Measurements from ENCODE around the gene ABCA8.
"Not testable (repeated sequence)": the region's sequence is repeated elsewhere in the genome, so short reads cannot be mapped to it uniquely, and the experiment has no call there.

ABCA8 gene

DNA sequence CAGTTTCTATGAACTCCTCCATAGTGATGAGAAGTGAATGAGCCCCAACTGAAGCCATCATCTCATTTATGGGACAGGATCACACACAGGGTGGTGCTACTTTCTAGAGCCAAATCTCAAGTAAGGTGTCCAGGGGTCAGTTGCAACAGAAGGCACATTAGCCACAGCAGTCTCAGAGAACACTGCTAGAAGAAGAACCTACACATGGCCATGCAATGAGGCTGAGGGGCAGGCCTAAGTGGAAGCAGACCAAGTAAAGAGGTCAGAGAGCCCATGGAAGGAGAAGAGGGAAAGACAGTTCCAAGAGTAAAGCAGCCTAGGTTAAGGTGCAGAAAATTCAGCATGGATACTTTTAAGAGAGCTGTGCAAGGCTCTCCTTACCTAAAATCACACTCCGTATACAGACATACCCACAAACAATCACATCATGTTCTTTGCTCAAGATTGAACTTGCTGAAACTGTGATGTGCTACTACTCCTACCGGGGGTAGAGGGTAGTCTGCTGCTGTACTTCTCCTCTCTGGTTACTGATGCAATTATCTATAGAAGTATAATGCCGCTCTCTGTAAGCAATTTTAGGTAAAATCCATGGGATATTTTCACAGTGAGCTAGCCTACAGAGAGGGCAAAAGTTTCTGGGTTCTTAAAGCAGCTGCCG, 1.7 kb downstream of the ABCA8 start:
- no peak overlapping the region for H3K9ac ChIP-seq (ENCODE audit: insufficient read length, low read depth)
- H3K36me3 ChIP-seq (ENCODE audit: insufficient read depth, insufficient read length, low read length): no peaks in the 10 kb centered on the region
- no peaks in the 10 kb centered on the region for H3K27me3 ChIP-seq (ENCODE audit: insufficient read depth, insufficient read length)
- H3K9me3 ChIP-seq (ENCODE audit: insufficient read depth, low read length): no peaks in the 10 kb centered on the region
- no peak for DNase-seq (ENCODE audit: low read depth, low spot score)
- no peak overlapping the region for H3K4me3 ChIP-seq (ENCODE audit: insufficient read length, low read depth)
- TF ChIP-seq SUZ12 (IDR thresholded peaks at IDR 0.05; ENCODE audit: extremely low read depth, insufficient read depth, insufficient read length) (no peak), ZNF274 (IDR thresholded peaks at IDR 0.05; ENCODE audit: low read depth, low read length) (no peak), YY1 (IDR thresholded peaks at IDR 0.05; ENCODE audit: insufficient read depth, insufficient read length) (no peak)
- no peaks in the 10 kb centered on the region for H3K4me1 ChIP-seq (ENCODE audit: insufficient read depth, insufficient read length)

DNA sequence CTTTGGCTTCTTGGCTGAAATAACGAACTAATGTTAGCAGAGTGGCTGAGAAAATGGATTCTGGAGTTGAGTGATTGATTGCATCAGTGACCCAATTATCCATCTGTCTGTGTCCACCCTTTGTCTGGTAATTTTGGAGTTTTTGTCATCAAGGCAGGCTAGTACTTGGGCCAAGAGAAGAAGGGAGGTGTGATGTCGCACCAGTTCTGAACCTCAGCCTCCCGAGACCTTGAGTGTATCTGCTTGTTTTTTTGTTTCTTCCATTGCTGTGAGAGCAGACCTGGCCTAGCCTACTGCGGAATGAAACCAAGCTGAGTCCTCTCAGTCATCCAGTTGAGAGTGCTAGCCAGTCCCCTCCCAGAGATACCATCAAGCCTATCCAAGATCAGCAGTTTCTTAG, 4.5 kb downstream of the ABCA8 start:
- H3K4me1 ChIP-seq (ENCODE audit: insufficient read depth, insufficient read length): no peaks in the 10 kb centered on the region
- DNase-seq (ENCODE audit: low read depth, low spot score): no peak
- H3K4me3 ChIP-seq (ENCODE audit: insufficient read length, low read depth): no peak overlapping the region
- no peak for TF ChIP-seq ZNF274 (IDR thresholded peaks at IDR 0.05; ENCODE audit: low read depth, low read length)
- TF ChIP-seq SUZ12 (IDR thresholded peaks at IDR 0.05; ENCODE audit: extremely low read depth, insufficient read depth, insufficient read length): no peak
- TF ChIP-seq YY1 (IDR thresholded peaks at IDR 0.05; ENCODE audit: insufficient read depth, insufficient read length): no peak
- H3K36me3 ChIP-seq (ENCODE audit: insufficient read depth, insufficient read length, low read length): no peaks in the 10 kb centered on the region
- no peak overlapping the region for H3K9ac ChIP-seq (ENCODE audit: insufficient read length, low read depth)
- no peaks in the 10 kb centered on the region for H3K27me3 ChIP-seq (ENCODE audit: insufficient read depth, insufficient read length)
- H3K9me3 ChIP-seq (ENCODE audit: insufficient read depth, low read length): no peaks in the 10 kb centered on the region

DNA sequence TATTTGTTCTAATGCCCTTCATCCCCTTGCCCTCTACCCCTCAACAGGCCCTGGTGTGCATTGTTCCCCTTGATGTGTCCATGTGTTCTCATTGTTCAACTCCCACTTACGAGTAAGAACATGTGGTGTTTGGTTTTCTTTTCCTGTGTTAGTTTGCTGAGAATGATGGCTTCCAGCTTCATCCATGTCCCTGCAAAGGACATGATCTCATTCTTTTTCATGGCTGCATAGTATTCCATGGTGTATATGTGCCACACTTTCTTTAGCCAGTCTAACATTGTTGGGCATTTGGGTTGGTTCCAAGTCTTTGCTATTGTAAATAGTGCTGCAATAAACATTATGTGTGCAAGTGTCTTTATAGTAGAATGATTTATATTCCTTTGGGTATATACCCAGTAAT, 7.3 kb downstream of the ABCA8 start:
- H3K36me3 ChIP-seq (ENCODE audit: insufficient read depth, insufficient read length, low read length); DNase-seq (ENCODE audit: low read depth, low spot score); H3K4me1 ChIP-seq (ENCODE audit: insufficient read depth, insufficient read length); H3K9ac ChIP-seq (ENCODE audit: insufficient read length, low read depth); H3K4me3 ChIP-seq (ENCODE audit: insufficient read length, low read depth); H3K27me3 ChIP-seq (ENCODE audit: insufficient read depth, insufficient read length); H3K9me3 ChIP-seq (ENCODE audit: insufficient read depth, low read length): not testable (repeated sequence)

DNA sequence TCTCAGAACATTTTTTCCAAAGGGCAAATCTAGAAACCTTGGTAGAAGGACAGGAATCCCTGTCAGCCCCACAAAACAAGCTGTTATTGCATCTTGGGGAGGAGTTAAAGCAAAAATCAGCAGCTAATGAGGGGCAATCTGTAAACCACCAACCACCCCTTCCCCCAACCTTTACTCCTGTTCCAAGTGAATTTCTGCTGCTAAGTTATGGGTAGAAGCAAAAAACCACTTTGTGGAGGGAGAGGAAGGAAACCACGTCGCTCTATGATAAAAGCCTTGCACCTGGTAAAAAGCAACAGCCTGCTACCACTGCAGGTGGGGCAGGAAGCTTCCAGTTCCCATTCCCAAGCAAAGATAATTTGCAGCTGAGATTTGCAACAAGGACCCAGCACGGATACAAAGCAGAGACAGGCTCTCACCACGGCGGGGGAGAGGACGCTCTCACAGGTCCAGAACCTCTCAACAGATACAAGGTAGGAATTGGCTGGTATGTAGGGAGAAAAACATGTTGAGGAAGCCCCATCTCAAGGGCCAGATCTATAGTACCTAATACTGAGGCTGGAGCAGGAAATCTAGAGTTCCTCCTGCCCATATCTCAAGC, 10.7 kb downstream of the ABCA8 start:
- H3K9ac ChIP-seq (ENCODE audit: insufficient read length, low read depth): no peak overlapping the region
- no peaks in the 10 kb centered on the region for H3K9me3 ChIP-seq (ENCODE audit: insufficient read depth, low read length)
- no peaks in the 10 kb centered on the region for H3K27me3 ChIP-seq (ENCODE audit: insufficient read depth, insufficient read length)
- no peaks in the 10 kb centered on the region for H3K4me1 ChIP-seq (ENCODE audit: insufficient read depth, insufficient read length)
- no peaks in the 10 kb centered on the region for H3K36me3 ChIP-seq (ENCODE audit: insufficient read depth, insufficient read length, low read length)
- TF ChIP-seq ZNF274 (IDR thresholded peaks at IDR 0.05; ENCODE audit: low read depth, low read length) (no peak), YY1 (IDR thresholded peaks at IDR 0.05; ENCODE audit: insufficient read depth, insufficient read length) (no peak), SUZ12 (IDR thresholded peaks at IDR 0.05; ENCODE audit: extremely low read depth, insufficient read depth, insufficient read length) (no peak)
- no peak for DNase-seq (ENCODE audit: low read depth, low spot score)
- H3K4me3 ChIP-seq (ENCODE audit: insufficient read length, low read depth): no peak overlapping the region

DNA sequence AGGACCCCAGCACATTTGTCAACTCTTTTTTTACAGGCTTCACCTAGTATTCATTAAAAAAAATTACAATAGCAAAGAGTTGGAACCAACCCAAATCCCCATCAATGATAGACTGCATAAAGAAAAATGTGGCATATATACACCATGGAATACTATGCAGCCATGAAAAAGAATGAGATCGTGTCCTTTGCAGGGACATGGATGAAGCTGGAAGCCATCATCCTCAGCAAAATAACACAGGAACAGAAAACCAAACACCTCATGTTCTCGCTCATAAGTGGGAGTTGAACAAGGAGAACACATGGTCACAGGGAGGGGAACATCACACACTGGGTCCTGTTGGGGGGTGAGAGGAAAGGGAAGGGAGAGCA, 11.4 kb downstream of the ABCA8 start:
- H3K4me1 ChIP-seq (ENCODE audit: insufficient read depth, insufficient read length); H3K4me3 ChIP-seq (ENCODE audit: insufficient read length, low read depth); H3K9ac ChIP-seq (ENCODE audit: insufficient read length, low read depth); DNase-seq (ENCODE audit: low read depth, low spot score); H3K27me3 ChIP-seq (ENCODE audit: insufficient read depth, insufficient read length); H3K9me3 ChIP-seq (ENCODE audit: insufficient read depth, low read length); H3K36me3 ChIP-seq (ENCODE audit: insufficient read depth, insufficient read length, low read length): not testable (repeated sequence)

DNA sequence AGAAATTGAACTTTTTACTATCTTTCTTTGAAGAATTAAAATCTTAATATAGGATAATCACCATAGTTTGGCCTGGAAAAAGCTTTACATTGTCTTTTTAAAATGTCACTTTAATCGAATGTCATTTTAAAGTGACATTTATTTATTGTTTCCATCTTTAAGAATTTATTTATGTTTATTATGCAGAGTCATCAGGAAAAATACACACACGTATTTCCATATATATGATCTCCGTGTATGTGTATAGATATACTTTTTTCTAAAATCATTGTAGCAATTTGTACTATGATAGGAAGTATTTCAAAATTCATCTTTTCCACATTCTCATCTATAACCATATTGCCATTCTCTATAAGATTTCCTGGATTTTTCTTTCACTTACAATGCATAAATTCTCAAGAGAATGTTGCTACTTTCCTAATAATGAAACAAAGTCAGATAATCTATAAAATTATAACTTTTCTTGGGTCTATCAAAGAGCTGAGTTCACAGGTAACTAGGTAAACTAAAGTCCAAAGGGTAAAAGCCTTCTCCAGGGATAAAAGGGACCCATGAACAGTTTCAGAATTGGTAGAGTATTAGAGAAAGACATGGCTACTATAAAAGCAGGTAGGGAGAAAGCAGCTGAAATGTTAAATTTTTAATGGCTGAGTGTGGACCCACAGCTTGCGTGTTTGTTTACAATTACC, 11.9 kb downstream of the ABCA8 start:
- H3K4me3 ChIP-seq (ENCODE audit: insufficient read length, low read depth): no peak overlapping the region

DNA sequence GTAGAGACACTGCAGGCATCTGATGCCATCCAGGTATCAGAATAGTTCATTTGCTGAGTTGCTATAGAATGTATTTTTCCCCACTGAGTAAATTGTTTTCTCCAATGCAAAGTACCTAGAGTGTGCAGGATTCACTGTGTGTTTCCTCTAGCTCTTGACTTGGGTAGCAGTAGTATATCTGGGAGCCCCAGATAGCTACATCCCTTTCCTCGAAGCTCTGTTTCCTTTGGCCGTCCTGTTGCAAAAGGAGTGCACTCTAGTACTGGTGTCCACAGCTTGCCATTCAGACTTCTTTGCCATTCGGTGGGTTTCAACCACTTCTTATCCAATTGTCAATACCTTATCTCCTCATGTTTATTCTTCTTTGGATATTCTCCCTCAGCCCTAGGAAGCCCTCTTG, 12.8 kb downstream of the ABCA8 start:
- Histone ChIP-seq H3K4me1 (ENCODE audit: insufficient read depth, insufficient read length) (no peaks in the 10 kb centered on the region), H3K4me3 (ENCODE audit: insufficient read length, low read depth) (no peak overlapping the region), H3K36me3 (ENCODE audit: insufficient read depth, insufficient read length, low read length) (no peaks in the 10 kb centered on the region), H3K9ac (ENCODE audit: insufficient read length, low read depth) (no peak overlapping the region), H3K9me3 (ENCODE audit: insufficient read depth, low read length) (no peaks in the 10 kb centered on the region), H3K27me3 (ENCODE audit: insufficient read depth, insufficient read length) (no peaks in the 10 kb centered on the region)
- TF ChIP-seq YY1 (IDR thresholded peaks at IDR 0.05; ENCODE audit: insufficient read depth, insufficient read length) (no peak), ZNF274 (IDR thresholded peaks at IDR 0.05; ENCODE audit: low read depth, low read length) (no peak), SUZ12 (IDR thresholded peaks at IDR 0.05; ENCODE audit: extremely low read depth, insufficient read depth, insufficient read length) (no peak)
- DNase-seq (ENCODE audit: low read depth, low spot score): no peak

More for the DNA sequence above, 11.9 kb downstream of the ABCA8 start:
- H3K27me3 ChIP-seq (ENCODE audit: insufficient read depth, insufficient read length): no peaks in the 10 kb centered on the region
- H3K9me3 ChIP-seq (ENCODE audit: insufficient read depth, low read length): no peaks in the 10 kb centered on the region
- H3K4me1 ChIP-seq (ENCODE audit: insufficient read depth, insufficient read length): no peaks in the 10 kb centered on the region
- no peak for DNase-seq (ENCODE audit: low read depth, low spot score)
- H3K36me3 ChIP-seq (ENCODE audit: insufficient read depth, insufficient read length, low read length): no peaks in the 10 kb centered on the region
- H3K9ac ChIP-seq (ENCODE audit: insufficient read length, low read depth): no peak overlapping the region
- TF ChIP-seq ZNF274 (IDR thresholded peaks at IDR 0.05; ENCODE audit: low read depth, low read length) (no peak), SUZ12 (IDR thresholded peaks at IDR 0.05; ENCODE audit: extremely low read depth, insufficient read depth, insufficient read length) (no peak), YY1 (IDR thresholded peaks at IDR 0.05; ENCODE audit: insufficient read depth, insufficient read length) (no peak)
